ENCODE measurements around the gene OR5AU1.

Gene OR5AU1

GRCh38 chr14:21142357-21142756 lies 13.5 kb downstream of the OR5AU1 start:
- H3K4me3 ChIP-seq (ENCODE audit: low read depth, low read length), result no peak overlapping the region
- no peak for TF ChIP-seq CTCF (IDR thresholded peaks at IDR 0.05; ENCODE audit: low read depth, low read length)

GRCh38 chr14:21136024-21136423 lies 19.8 kb downstream of the OR5AU1 start:
- peak; percentile 52; the same call in 1 of the 2 replicates for TF ChIP-seq CTCF (IDR thresholded peaks at IDR 0.05; ENCODE audit: low read depth, low read length)
- H3K4me3 ChIP-seq (ENCODE audit: low read depth, low read length), result no peak overlapping the region

GRCh38 chr14:21133901-21134300 lies 22.0 kb downstream of the OR5AU1 start:
- TF ChIP-seq CTCF (IDR thresholded peaks at IDR 0.05; ENCODE audit: low read depth, low read length), result no peak
- no peak overlapping the region for H3K4me3 ChIP-seq (ENCODE audit: low read depth, low read length)

- H3K4me3 ChIP-seq (ENCODE audit: low read depth, low read length), result no peak overlapping the region
- TF ChIP-seq CTCF (IDR thresholded peaks at IDR 0.05; ENCODE audit: low read depth, low read length), result no peak
These were observed 32.4 kb downstream of the OR5AU1 start for GRCh38 chr14:21123429-21123828.

- H3K4me3 ChIP-seq (ENCODE audit: low read depth, low read length), result no peak overlapping the region
- no peak for TF ChIP-seq CTCF (IDR thresholded peaks at IDR 0.05; ENCODE audit: low read depth, low read length)
These were observed 34.7 kb downstream of the OR5AU1 start for GRCh38 chr14:21121122-21121521.

GRCh38 chr14:21120686-21121085 lies 35.2 kb downstream of the OR5AU1 start:
- H3K4me3 ChIP-seq (ENCODE audit: low read depth, low read length), result no peak overlapping the region
- TF ChIP-seq CTCF (IDR thresholded peaks at IDR 0.05; ENCODE audit: low read depth, low read length), result no peak

GRCh38 chr14:21118933-21119332 lies 36.9 kb downstream of the OR5AU1 start:
- H3K4me3 ChIP-seq (ENCODE audit: low read depth, low read length), result no peak overlapping the region
- no peak for TF ChIP-seq CTCF (IDR thresholded peaks at IDR 0.05; ENCODE audit: low read depth, low read length)

Data from WI38 (cell line).